Tibial artery (tissue), 4 donors: Measurements from ENCODE around the gene SPDYC.

ENCODE experiments used
- DNase-seq, 2 donors: peaks; one replicate each; pipeline ENCODE4 v3.0.0-alpha.2; 2019
- H3K27ac ChIP-seq, 2 donors: fragments of 200-600 bp; sonication (generic) in 1 of 2; 1 replicate in 1 of 2; 2 replicates in 1 of 2; pipeline ENCODE4 v1.5.1; 2018 to 2019; ENCODE audit warnings: mild to moderate bottlenecking in 1 of 2
- H3K27me3 ChIP-seq, 2 donors: fragments of 200-600 bp; sonication (generic) in 1 of 2; one replicate each; pipeline versions ENCODE4 v1.5.1 to v1.6.0; 2016 to 2019
- H3K36me3 ChIP-seq, 3 donors: fragments of 200-600 bp; sonication (generic) in 2 of 3; one replicate each; pipeline ENCODE4 v1.5.1; 2016 to 2019; ENCODE audit warnings: mild to moderate bottlenecking in 2 of 3
- H3K4me1 ChIP-seq, 4 donors: fragments of 200-600 bp; sonication (generic) in 2 of 4; 1 replicate in 3 of 4; 2 replicates in 1 of 4; pipeline ENCODE4 v1.5.1; 2016 to 2019
- H3K4me3 ChIP-seq, 2 donors: fragments of 200-600 bp; sonication (generic) in 1 of 2; 1 replicate in 1 of 2; 2 replicates in 1 of 2; pipeline ENCODE4 v1.5.1; 2018 to 2019; ENCODE audit warnings: mild to moderate bottlenecking in 2 of 2
- H3K9me3 ChIP-seq, 3 donors: fragments of 200-600 bp; sonication (generic) in 1 of 3; one replicate each; pipeline ENCODE4 v1.5.1; 2016 to 2019
- intact Hi-C: fragments of 100-400 bp; cut with DNase I; formaldehyde crosslinking; loops from one replicate; pipeline ENCODE4 v1.15.0; 2023; ENCODE audit warnings: low total_unique reads
- TF ChIP-seq, protein P1 (sequence below), 2 experiments: fragments of 200-600 bp in 1 of 2; fragments of 450-650 bp in 1 of 2; IDR thresholded peaks; one replicate each; pipeline ENCODE4 v1.5.1; 2017 to 2019; ENCODE audit warnings: antibody characterized with exemption in 2 of 2, mild to moderate bottlenecking in 1 of 2, moderate library complexity in 1 of 2

Gene SPDYC

DNA sequence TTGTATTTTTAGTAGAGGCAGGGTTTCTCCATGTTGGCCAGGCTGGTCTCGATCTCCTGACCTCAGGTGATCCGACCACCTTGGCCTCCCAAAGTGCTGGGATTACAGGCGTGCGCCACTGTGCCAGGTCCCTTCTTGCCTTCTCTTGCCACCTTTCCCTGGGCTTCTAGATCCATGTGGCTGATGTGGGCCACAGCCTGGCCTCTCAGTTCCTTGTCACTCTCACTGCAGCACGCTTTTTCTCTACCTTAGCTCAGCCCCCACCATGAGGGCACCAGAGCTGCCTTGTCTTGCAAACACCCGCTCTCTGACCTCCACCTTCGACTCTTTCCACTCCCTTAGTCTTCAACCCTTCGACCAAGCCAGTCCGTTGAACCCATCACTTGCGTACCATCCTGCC is 19.2 kb downstream of the SPDYC start:
- Histone ChIP-seq H3K36me3 (peaks cover 51 to 96% (median 53%) of the 10 kb centered on the region in 3 donors), H3K4me3 (no peak overlapping the region), H3K27me3 (no peaks in the 10 kb centered on the region), H3K4me1 (peaks cover 0 to 5% (median 0%) of the 10 kb centered on the region in 4 donors), H3K9me3 (no peaks in the 10 kb centered on the region), H3K27ac (no peak overlapping the region)
- TF ChIP-seq, protein P1, sequence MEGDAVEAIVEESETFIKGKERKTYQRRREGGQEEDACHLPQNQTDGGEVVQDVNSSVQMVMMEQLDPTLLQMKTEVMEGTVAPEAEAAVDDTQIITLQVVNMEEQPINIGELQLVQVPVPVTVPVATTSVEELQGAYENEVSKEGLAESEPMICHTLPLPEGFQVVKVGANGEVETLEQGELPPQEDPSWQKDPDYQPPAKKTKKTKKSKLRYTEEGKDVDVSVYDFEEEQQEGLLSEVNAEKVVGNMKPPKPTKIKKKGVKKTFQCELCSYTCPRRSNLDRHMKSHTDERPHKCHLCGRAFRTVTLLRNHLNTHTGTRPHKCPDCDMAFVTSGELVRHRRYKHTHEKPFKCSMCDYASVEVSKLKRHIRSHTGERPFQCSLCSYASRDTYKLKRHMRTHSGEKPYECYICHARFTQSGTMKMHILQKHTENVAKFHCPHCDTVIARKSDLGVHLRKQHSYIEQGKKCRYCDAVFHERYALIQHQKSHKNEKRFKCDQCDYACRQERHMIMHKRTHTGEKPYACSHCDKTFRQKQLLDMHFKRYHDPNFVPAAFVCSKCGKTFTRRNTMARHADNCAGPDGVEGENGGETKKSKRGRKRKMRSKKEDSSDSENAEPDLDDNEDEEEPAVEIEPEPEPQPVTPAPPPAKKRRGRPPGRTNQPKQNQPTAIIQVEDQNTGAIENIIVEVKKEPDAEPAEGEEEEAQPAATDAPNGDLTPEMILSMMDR (IDR thresholded peaks at IDR 0.05): no peak
- intact Hi-C loops: no loop called here
- no peak for DNase-seq

DNA sequence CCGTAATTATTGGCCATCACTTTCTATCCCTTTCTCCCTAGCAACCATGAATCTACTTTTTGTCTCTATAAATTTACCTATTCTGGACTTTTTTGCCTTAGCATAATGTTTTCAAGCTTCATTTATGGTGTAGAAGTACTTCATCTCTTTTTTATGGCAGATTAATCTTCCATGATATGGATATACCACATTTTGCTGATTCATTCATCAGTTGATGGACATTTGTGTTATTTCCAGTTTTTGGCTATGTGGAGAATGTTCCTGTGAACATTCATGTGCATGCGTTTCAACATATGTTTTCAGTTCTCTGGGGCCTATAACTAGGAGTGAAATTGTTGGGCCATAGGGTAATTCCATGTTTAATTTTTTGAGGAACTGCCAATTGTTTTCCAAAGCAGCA is 24.5 kb downstream of the SPDYC start:
- Histone ChIP-seq H3K4me1 (no peaks in the 10 kb centered on the region), H3K36me3 (peaks cover 34 to 84% (median 47%) of the 10 kb centered on the region in 3 donors), H3K9me3 (no peaks in the 10 kb centered on the region), H3K27me3 (no peaks in the 10 kb centered on the region), H3K4me3 (no peak overlapping the region), H3K27ac (no peak overlapping the region)
- intact Hi-C loops: no loop called here
- no peak for DNase-seq
- TF ChIP-seq, protein P1 (IDR thresholded peaks at IDR 0.05): no peak

DNA sequence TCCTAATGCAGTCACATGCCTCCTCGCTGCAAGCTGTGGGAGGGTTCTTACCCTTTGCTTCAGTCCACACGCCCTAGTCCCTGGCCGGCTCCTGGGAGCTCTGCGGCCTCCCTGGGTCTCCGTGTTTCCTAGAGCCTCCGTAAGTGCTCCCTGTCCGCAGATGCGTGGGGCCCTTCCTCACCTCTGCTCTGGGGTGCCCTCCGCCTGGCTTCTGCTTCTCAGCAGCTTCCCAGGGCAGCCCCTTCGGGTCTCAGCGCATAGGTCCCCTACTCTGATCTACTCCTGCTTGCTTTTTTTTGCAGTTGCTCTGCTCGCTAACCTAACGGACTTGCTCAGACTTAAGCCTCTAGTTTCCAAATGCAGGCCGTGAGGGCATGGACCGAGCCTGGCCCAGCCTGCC is 34.1 kb downstream of the SPDYC start:
- Histone ChIP-seq H3K27me3 (no peaks in the 10 kb centered on the region), H3K36me3 (peaks cover 56 to 98% (median 86%) of the 10 kb centered on the region in 3 donors), H3K9me3 (no peaks in the 10 kb centered on the region), H3K4me1 (no peaks in the 10 kb centered on the region), H3K27ac (no peak overlapping the region), H3K4me3 (no peak overlapping the region)
- TF ChIP-seq, protein P1 (IDR thresholded peaks at IDR 0.05): no peak
- peak in 1 of 2 donors; percentile 31 for DNase-seq
- intact Hi-C loops: no loop called here

DNA sequence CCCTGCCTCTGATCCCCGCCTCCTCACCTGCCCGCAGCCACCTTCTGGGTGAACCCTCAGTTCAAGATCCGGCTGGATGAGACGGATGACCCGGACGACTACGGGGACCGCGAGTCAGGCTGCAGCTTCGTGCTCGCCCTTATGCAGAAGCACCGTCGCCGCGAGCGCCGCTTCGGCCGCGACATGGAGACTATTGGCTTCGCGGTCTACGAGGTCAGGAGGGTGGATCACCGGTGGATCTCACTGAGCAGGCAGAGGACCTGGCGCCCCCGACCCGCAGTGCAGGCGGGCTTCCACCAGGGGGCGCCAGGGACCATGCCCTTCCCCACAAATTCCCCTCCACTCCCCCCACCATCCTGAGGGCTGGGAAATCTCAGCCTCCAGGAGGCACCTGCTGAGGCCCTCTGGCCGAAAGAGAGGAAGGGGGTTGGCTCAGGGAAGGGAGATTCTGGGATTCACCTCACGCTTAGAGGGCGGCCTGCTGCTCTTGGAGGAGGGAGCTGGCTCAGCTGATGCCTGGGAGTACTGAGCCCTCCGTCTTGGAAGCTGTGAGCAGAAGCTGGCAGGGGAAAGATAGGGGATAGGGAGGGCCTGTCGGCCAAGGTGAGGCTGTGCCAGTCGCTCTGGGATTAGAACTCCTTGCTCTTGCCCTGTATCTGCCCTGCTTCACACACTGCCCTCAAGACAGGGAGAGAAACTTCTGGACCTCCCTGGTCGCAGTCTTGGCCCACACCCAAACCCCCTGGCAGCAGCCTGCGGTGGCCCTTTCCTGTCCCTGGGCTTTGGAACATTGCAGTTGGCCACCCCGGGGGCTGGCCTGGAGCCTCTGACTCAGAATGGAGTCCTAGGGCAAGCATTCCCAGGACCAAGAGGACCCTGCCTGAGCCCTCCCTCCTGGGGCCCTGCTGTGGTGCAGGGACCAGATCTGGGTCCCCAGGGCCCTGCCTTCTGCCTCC is 34.9 kb downstream of the SPDYC start:
- Histone ChIP-seq H3K4me1 (no peaks in the 10 kb centered on the region), H3K27ac (no peak overlapping the region), H3K9me3 (no peaks in the 10 kb centered on the region), H3K27me3 (no peaks in the 10 kb centered on the region), H3K4me3 (no peak overlapping the region), H3K36me3 (peaks cover 62 to 98% (median 90%) of the 10 kb centered on the region in 3 donors)
- DNase-seq: peak in 1 of 2 donors; percentile 56
- TF ChIP-seq, protein P1 (IDR thresholded peaks at IDR 0.05): peak; percentile 62 to 78
- intact Hi-C loops: no loop called here

DNA sequence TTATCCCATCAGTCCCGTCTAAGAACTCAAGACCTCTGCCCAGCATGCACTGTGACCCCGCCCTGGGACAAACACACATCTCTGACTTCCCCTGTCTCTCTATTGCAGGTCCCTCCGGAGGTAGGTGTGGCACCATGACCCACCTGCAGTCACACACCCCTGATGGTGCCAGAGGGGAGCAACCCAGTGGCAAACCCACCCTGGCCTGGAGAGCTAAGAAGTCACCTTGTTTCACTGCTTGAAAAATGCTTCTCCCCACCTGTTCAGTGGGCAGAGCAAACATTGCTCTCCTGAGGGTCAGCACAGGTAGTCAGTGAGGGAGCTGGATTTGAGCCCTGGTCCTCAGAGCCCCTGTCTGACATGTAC is 35.6 kb downstream of the SPDYC start:
- TF ChIP-seq, protein P1 (IDR thresholded peaks at IDR 0.05): no peak
- H3K4me1 ChIP-seq: no peaks in the 10 kb centered on the region
- H3K4me3 ChIP-seq: no peak overlapping the region
- no peaks in the 10 kb centered on the region for H3K27me3 ChIP-seq
- H3K27ac ChIP-seq: no peak overlapping the region
- intact Hi-C loops: no loop called here
- DNase-seq: no peak
- no peaks in the 10 kb centered on the region for H3K9me3 ChIP-seq
- peaks cover 62 to 98% (median 90%) of the 10 kb centered on the region in 3 donors for H3K36me3 ChIP-seq
